Measurements from ENCODE around the gene CERS5.

DNA sequence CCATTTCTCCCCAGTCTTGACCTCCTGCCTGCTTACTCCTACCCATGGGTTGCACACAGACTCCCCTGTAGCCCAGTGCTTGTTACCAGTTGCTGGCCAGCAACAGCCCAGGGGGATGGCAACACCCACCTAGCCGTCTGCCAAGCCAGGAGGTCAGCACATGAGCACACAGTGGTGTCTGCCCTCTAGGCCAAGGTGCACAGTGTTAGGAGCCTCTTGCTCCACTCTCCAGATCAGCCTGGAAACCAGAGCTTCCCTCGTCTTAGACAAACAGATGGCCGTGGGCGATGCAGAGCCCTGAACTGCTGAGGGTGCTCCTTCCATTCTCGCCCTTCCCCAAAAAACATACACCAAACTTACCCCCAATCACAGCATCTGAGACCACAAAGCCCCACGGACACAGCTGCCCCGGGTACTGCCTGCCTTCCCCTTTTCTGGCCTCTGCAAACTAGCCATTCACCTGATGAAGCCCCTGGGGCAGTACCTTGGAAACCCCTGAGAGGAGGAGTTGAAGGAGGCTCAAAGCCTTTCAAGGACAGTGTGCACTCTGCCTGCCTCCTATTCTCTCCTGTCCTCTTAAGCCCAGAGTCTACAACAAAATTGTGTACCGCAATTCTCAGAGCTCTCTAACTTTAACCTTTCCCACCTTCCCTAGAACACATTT lies 64.4 kb downstream of the CERS5 start:
- TF ChIP-seq, protein P1, sequence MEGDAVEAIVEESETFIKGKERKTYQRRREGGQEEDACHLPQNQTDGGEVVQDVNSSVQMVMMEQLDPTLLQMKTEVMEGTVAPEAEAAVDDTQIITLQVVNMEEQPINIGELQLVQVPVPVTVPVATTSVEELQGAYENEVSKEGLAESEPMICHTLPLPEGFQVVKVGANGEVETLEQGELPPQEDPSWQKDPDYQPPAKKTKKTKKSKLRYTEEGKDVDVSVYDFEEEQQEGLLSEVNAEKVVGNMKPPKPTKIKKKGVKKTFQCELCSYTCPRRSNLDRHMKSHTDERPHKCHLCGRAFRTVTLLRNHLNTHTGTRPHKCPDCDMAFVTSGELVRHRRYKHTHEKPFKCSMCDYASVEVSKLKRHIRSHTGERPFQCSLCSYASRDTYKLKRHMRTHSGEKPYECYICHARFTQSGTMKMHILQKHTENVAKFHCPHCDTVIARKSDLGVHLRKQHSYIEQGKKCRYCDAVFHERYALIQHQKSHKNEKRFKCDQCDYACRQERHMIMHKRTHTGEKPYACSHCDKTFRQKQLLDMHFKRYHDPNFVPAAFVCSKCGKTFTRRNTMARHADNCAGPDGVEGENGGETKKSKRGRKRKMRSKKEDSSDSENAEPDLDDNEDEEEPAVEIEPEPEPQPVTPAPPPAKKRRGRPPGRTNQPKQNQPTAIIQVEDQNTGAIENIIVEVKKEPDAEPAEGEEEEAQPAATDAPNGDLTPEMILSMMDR (IDR thresholded peaks at IDR 0.05; ENCODE audit: low read length) = no peak
- no peak for TF ChIP-seq EZH2 (IDR thresholded peaks at IDR 0.05; ENCODE audit: borderline replicate concordance, low read length)

All from OCI-LY1 (cell line).